Anterior cingulate cortex (tissue), 58 donors: ENCODE results near the gene NCKAP5.
"Not testable (repeated sequence)": the region's sequence is repeated elsewhere in the genome, so short reads cannot be mapped to it uniquely, and the experiment has no call there.

ENCODE experiments used
- DNase-seq, 58 donors: peaks; one replicate each; lab custom pipeline; 2025; lab: John Stamatoyannopoulos, UW

The NCKAP5 gene

GRCh38 chr2:132720393-132720792 lies 847.9 kb downstream of the NCKAP5 start:
- no peak for DNase-seq

- DNase-seq, result no peak
Observed at GRCh38 chr2:132719480-132719879, 848.8 kb downstream of the NCKAP5 start.

GRCh38 chr2:132716954-132717353 lies 851.3 kb downstream of the NCKAP5 start:
- DNase-seq, result no peak

- DNase-seq, result no peak
Observed at GRCh38 chr2:132715386-132716351, 852.6 kb downstream of the NCKAP5 start.

- DNase-seq, result no peak
Observed at GRCh38 chr2:132703396-132703795, 864.9 kb downstream of the NCKAP5 start.

GRCh38 chr2:132701810-132702209 lies 866.5 kb downstream of the NCKAP5 start:
- DNase-seq, result no peak

- DNase-seq, result not testable (repeated sequence)
Observed at GRCh38 chr2:132699802-132700201, 868.5 kb downstream of the NCKAP5 start.

GRCh38 chr2:132698347-132698746 lies 869.9 kb downstream of the NCKAP5 start:
- DNase-seq, result not testable (repeated sequence)

- DNase-seq, result no peak
Observed at GRCh38 chr2:132697556-132698205, 870.6 kb downstream of the NCKAP5 start.

- no peak for DNase-seq
Observed at GRCh38 chr2:132692816-132693215, 875.4 kb downstream of the NCKAP5 start.

- no peak for DNase-seq
Observed at GRCh38 chr2:132691556-132691955, 876.7 kb downstream of the NCKAP5 start.

- no peak for DNase-seq
Observed at GRCh38 chr2:132690664-132691303, 877.5 kb downstream of the NCKAP5 start.

GRCh38 chr2:132681766-132682165 lies 886.5 kb downstream of the NCKAP5 start:
- no peak for DNase-seq

GRCh38 chr2:132680544-132680943 lies 887.7 kb downstream of the NCKAP5 start:
- DNase-seq, result no peak

- no peak for DNase-seq
Observed at GRCh38 chr2:132678483-132678882, 889.8 kb downstream of the NCKAP5 start.

GRCh38 chr2:132677661-132678060 lies 890.6 kb downstream of the NCKAP5 start:
- DNase-seq, result no peak

GRCh38 chr2:132676999-132677398 lies 891.3 kb downstream of the NCKAP5 start:
- no peak for DNase-seq

GRCh38 chr2:132671151-132671835 lies 897.0 kb downstream of the NCKAP5 start:
- DNase-seq, result peak in 2 of 58 donors; percentile 21 to 45

- peak in 17 of 58 donors; percentile 16 to 65 (median 36) for DNase-seq
Observed at GRCh38 chr2:132670496-132671150, 897.6 kb downstream of the NCKAP5 start.
